NCI-H2196 treated with DMSO at 0.1 percent for 48 hours (cell line): ENCODE data around the gene GPN2.
"Not testable (repeated sequence)": the region's sequence is repeated elsewhere in the genome, so short reads cannot be mapped to it uniquely, and the experiment has no call there.

Experiments
- DNase-seq: peaks from one replicate; lab custom pipeline; 2025; ENCODE audit not compliant: unreplicated experiment; lab: John Stamatoyannopoulos, UW

The GPN2 gene

GRCh38 chr1:26858160-26858559, 31.9 kb downstream of the GPN2 start:
- DNase-seq: no peak

DNA sequence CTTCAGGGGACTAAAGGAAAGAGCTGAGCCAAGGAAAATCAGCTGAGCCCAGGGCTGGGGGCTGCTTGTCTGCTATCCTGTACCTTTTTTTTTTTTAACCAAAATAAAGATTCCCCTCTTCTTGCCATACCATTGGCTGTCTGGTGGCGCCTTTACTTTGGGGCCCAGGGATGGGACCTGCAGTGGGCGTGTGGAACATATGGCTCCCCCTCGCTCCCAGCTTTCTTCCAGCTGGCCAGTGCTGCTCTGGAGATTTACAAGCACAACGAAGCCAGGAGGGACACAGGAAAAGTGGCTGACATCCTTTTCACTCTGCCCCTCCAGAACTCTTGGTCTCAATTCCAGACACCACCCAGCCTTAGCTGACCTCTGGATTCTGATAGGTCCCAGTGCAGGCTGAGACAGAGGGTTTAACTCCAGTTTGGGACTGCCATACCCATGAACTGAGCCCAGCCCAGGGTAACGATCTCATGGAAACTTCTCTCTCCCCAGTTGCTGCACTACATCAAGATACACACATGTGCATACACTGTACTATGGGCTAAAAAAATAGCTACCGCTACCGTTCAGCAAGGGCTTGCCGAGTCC, 32.5 kb downstream of the GPN2 start:
- no peak for DNase-seq

GRCh38 chr1:26856604-26857469, 33.2 kb downstream of the GPN2 start:
- DNase-seq: no peak

DNA sequence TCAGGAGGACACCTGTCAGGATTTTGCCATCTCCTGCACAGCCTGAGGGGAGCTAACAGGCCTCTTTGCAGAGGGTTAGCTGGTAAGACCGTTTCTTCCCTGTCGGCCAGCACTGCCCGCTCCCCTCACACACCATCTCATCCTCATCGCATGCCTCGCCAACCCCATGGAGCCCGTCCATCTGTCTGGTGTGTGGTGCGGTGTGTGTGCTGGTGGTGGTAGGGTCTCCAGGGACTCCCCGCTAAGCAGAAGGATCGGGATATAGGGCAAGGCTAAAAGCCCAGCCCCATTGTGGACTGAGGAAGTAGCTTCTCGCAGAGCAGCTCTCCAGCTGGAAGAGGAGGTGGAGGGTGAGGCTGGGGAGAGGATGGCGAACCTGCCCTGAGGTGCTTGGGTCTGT, 33.9 kb downstream of the GPN2 start:
- no peak for DNase-seq

DNA sequence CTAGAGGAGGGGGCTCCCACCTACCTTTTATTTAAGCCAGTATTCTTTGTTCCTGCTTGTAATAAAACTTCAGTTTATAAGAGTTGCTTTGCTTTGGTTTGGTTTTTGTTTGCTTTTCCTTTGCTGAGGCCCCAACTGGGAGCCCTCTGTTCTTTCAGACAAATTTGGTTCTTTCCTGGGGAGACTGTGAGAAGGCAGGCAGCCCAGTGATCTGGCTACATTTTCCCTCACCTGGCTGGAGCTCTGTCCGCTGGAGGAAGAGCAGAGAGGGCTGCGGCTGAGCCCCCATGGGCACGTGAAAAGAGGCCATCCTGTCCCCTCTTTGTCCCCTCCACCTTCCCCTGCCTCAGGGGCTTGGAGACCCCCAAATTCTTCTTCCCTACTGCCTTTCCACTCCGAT, 34.4 kb downstream of the GPN2 start:
- DNase-seq: no peak

DNA sequence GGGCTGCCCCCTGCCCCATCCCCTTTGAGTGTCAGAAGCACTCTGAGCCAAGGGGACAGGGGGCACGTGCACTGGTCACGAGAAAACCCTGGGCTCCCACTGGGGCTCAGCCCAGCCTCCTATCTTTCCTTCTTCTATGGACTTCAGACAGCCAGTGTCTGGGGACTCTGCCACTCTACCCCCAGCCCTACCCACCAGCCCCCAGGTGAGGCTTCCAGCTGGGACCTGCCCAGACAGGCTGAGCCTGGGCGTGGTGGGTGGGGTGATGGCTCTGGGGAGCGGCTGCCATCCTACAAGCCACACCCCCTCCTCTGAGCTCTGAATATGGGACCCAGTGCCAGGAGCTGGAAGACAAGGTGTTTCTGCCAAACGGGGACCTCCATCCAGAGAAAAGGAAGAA, 35.2 kb downstream of the GPN2 start:
- DNase-seq: no peak

DNA sequence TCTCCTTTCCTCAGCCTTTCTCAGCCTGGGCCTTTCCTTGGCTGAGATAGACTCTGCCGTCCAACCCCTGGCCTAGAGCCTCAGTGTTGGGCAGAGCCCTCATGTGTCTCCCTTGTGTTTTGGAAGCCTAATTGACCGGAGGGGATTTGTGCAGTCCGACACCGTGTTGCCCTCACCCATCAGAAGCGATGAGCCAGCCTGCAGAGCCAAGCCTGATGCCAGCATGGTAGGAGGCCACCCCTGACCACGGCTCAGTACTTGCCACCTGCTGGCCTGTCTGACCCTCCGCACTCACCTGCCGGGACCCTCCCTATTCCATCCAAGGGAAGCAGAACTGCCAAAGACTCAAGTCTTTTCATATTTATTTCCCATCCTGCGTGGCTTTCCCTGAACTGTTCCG, 36.5 kb downstream of the GPN2 start:
- DNase-seq: no peak

- DNase-seq: peak; percentile 42
Measured at GRCh38 chr1:26853156-26853555, 36.9 kb downstream of the GPN2 start.

- no peak for DNase-seq
Measured at GRCh38 chr1:26852701-26853100, 37.4 kb downstream of the GPN2 start.

- no peak for DNase-seq
Measured at GRCh38 chr1:26851106-26851684, 38.9 kb downstream of the GPN2 start.

GRCh38 chr1:26848941-26849774, 40.9 kb downstream of the GPN2 start:
- DNase-seq: no peak

- DNase-seq: no peak
Measured at GRCh38 chr1:26848499-26848898, 41.6 kb downstream of the GPN2 start.

DNA sequence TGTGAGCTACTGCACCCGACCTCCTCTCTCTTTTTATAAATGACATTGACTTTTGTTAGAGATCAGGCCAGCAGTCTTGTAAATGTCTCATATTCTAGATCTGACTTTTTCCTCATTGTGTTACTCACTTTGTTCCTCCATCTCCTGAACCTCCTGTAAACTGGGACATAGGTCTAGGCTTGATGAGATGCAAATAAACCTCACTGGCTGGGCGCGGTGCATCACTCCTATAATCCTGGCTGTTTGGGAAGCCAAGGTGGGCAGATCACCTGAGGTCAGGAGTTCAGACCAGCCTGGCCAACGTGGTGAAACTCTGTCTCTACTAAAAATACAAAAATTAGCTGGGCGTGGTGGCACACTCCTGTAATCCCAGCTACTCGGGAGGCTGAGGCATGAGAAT, 42.3 kb downstream of the GPN2 start:
- DNase-seq: not testable (repeated sequence)

DNA sequence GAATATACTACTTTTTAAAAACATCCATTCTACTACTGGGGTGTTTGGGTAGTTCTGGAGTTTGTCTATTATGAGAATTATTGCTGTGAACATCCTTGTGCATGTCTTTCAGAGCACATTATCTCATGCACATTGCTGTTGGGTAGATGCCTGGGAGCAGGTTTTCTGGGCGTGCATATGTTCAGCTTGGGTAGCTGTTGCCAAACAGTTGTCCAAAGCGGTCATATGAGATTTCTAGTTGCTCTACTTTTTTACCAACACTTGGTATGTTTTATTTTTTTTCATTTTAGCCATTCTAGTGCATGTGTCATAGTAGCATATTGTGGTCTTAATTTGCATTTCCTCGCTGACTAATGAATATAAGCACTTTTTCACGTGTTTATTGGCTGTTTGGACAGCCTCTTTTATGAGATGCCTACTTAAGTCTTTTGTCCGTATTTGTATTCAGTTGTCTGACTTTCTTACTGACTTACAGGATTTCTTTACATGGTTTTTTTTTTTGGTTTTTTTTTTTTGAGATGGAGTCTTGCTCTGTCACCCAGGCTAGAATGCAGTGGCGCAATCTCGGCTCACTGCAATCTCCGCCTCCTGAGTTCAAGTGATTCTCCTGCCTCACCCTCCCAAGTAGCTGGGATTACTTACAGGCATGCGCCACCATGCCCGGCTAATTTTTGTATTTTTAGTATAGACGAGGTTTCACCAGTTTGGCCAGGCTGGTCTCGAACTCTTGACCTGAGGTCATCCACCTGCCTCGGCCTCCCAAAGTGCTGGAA, 45.5 kb downstream of the GPN2 start:
- DNase-seq: no peak

DNA sequence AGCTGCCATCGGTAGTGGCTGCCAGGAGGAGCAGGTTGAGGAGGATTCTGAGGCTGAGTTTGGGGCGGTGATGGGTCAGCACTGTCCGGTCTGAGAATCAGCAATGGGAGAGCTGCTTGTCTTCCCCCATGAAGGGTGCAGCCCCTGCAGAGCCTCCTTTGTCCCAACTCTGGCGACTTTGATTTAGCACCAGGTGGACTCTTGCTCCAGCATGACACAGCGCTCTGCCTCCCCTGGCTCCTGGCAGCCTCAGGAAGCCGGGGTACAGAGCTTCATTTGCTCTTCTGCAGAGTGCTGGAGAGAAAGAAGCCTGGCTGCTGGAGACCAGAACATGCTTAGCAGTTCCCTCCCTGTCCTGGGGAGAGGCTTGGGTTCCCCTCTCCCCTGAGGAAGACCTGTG, 50.3 kb downstream of the GPN2 start:
- no peak for DNase-seq

- no peak for DNase-seq
Measured at GRCh38 chr1:26839339-26839722, 50.8 kb downstream of the GPN2 start.

DNA sequence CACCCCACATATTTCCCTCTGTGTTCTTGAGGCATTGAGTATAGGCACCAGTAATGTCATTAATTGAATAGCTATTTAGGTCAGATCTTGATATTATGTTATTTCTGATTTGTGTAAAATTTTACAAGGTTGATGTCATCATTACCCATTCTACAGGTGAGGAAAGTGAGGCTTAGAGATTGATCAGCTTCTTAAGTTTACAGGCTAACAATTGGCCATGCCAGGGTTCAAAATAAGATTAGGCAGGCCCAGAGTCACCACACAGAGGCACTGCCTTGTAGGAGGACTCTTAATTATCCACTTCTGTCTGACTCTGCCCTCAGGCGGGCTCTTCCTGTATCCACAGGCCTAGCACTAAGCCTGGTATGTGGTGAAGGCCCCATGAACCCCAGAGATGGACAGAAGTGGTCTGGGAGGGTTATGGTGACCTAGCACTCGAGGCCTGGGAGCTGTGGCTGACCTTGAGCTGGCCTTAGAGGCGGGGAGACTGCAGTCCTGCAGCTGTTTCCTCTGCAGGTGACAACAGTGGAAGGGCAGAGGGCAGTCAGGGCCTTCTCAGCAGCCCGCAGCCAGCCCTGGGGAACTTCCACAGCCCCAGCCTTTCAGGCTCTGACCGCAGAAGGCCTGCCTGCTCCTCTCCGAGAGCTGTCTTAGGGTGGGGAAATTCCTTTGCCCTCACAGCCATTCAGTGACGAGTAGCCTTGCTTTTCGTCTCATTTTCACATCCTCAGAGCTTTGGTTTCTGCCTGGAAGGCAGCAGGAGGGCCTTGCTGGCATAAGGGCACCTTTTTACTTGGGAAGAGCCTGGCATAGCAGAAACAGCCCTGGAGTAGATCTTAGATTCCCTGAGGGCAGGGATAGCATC, 51.4 kb downstream of the GPN2 start:
- DNase-seq: no peak

GRCh38 chr1:26837665-26838064, 52.4 kb downstream of the GPN2 start:
- not testable (repeated sequence) for DNase-seq

DNA sequence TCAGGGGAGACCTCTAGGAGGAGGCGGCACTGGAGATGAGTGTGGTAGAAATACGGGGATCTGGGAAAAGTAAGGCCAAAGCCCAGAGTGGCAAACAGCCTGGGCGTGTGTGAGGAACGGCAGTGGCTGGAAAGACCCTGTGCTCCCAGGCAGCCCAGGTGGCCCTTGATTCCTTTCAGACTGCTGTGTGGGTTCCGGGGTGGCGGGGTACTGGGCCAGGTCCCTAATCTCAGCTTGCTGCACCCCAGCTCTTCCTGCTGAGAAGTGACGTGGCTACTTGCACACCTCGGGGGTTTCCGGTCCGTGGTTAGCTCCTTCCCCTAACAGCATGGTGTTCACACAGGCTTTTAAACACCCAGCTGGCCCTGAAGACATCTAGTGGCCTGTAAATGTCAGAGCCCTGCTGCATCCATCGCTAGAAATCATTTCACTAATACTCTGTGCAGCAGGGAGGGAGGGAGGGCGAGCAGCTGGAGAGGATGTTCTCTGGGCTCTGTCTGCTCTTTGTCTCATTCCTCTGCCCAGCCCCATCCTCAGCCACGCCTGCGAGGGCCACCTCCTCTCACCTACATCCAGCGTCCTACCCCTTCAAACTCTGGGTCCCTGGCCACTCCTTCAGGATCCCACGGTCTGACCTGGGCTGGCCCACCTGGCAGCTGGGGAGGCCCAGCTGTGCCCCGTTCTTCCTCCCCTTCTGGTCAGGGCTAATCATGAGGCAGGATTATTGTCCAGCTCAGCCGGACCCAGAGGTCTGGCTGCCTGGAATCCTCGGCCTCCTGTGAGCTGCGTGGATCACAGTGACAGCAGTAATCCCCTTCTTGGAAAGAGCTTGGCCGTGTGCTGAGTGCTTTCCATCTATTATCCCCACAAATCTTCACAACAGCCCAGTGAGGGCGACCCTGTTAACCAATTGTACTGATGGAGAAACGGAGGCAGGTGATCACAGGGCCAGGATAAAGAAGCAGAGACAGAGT, 56.4 kb downstream of the GPN2 start:
- no peak for DNase-seq
